Thymus (tissue), 11 donors: Measurements from ENCODE around the gene FGD6. TPM values are rescaled to one million over a fixed set of nuclear protein-coding genes. Genes with fewer than 3 reads are reported as not detected.

ENCODE experiments used
- DNase-seq, 9 donors: peaks; one replicate each; pipeline ENCODE4 v3.0.0-alpha.2; 2013; ENCODE audit warnings: low spot score in 9 of 9, low read depth in 6 of 9, missing footprints in 1 of 9
- H3K27ac ChIP-seq, 2 donors: one replicate each; pipeline ENCODE4 v1.5.1; 2013; ENCODE audit warnings: control low read depth in 1 of 2, low read depth in 1 of 2, low read length in 1 of 2, mild to moderate bottlenecking in 1 of 2, moderate library complexity in 1 of 2
- H3K27me3 ChIP-seq, 2 donors: one replicate each; pipeline ENCODE4 v1.5.1; 2013; ENCODE audit warnings: low read length in 1 of 2; ENCODE audit not compliant: control insufficient read depth in 2 of 2, insufficient read depth in 1 of 2
- H3K36me3 ChIP-seq, 2 donors: one replicate each; pipeline ENCODE4 v1.5.1; 2013; ENCODE audit warnings: low read length in 1 of 2, mild to moderate bottlenecking in 1 of 2, moderate library complexity in 1 of 2; ENCODE audit not compliant: control insufficient read depth in 2 of 2, insufficient read depth in 2 of 2
- H3K4me1 ChIP-seq, 2 donors: one replicate each; pipeline ENCODE4 v1.5.1; 2013; ENCODE audit warnings: low read length in 2 of 2; ENCODE audit not compliant: control insufficient read depth in 2 of 2, insufficient read depth in 2 of 2
- H3K4me3 ChIP-seq, 2 donors: one replicate each; pipeline ENCODE4 v1.5.1; 2013; ENCODE audit warnings: low read length in 2 of 2, control low read depth in 1 of 2, mild to moderate bottlenecking in 1 of 2
- H3K9me3 ChIP-seq, 2 donors: one replicate each; pipeline ENCODE4 v1.5.1; 2013; ENCODE audit warnings: low read length in 1 of 2, mild to moderate bottlenecking in 1 of 2; ENCODE audit not compliant: control insufficient read depth in 2 of 2, insufficient read depth in 1 of 2
- WGBS: extraction: QIAGEN DNeasy Blood & Tissue Kit; methylation state at CpG from one replicate; pipeline ENCODE4 v1.1.7; 2013; 5-methylcytosine and 5-hydroxymethylcytosine counted together
- polyA plus RNA-seq: library from polyadenylated mRNA; stranded (reverse); fragments of 200-250 nt; gene quantifications from one replicate; pipeline ENCODE4 v1.2.3, GENCODE V29; 2013
- total RNA-seq: library from RNA; stranded (reverse); fragments of 120-200 nt; gene quantifications from one replicate; pipeline ENCODE4 v1.2.4, GENCODE V29; 2013
- donor health status: healthy.

Gene FGD6
- total and polyA plus RNA-seq, 2 donors = 2.3 to 9.1 TPM

- no peaks in the 10 kb centered on the region for H3K9me3 ChIP-seq
- WGBS = 82% methylated on average over 2 of the region's 2 CpGs
- no peak overlapping the region for H3K4me3 ChIP-seq
- no peak overlapping the region for H3K27ac ChIP-seq
- no peaks in the 10 kb centered on the region for H3K36me3 ChIP-seq
- H3K27me3 ChIP-seq = no peaks in the 10 kb centered on the region
- H3K4me1 ChIP-seq = no peaks in the 10 kb centered on the region
- peak; percentile 26 to 83 (median 61) for DNase-seq
These were observed 100.1 kb downstream of the FGD6 start for GRCh38 chr12:95117178-95117599.

- Histone ChIP-seq H3K27ac (no peak overlapping the region), H3K27me3 (no peaks in the 10 kb centered on the region), H3K4me3 (no peak overlapping the region), H3K36me3 (no peaks in the 10 kb centered on the region), H3K9me3 (no peaks in the 10 kb centered on the region), H3K4me1 (no peaks in the 10 kb centered on the region)
- WGBS = 92% methylated on average over 3 of the region's 3 CpGs
- no peak for DNase-seq
These were observed 100.5 kb downstream of the FGD6 start for GRCh38 chr12:95116773-95117172.

DNA sequence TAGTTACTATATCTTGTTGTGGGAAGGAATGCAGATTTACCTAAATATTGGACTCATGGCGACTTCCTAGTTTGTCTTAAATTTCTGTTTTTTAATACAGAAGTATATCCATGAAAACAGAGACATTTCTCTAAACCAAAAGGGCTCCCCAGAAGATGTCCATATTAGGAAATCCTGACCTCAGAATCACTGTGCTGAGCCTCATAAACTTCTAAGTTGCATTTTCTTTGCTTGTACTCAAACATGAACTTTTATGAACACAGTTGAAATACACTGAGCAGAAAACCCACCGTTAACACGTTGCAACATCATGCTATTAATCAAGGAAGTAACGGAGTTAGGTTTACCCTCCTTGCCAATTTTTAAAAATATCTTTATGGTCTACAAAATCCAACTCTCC, 100.9 kb downstream of the FGD6 start:
- 92% methylated on average over 4 of the region's 4 CpGs for WGBS
- Histone ChIP-seq H3K36me3 (no peaks in the 10 kb centered on the region), H3K4me1 (no peaks in the 10 kb centered on the region), H3K4me3 (no peak overlapping the region), H3K27ac (no peak overlapping the region), H3K9me3 (no peaks in the 10 kb centered on the region), H3K27me3 (no peaks in the 10 kb centered on the region)
- DNase-seq = no peak

GRCh38 chr12:95115641-95116040, 101.6 kb downstream of the FGD6 start:
- no peaks in the 10 kb centered on the region for H3K4me1 ChIP-seq
- no peak overlapping the region for H3K27ac ChIP-seq

GRCh38 chr12:95114766-95115405, 102.4 kb downstream of the FGD6 start:
- Histone ChIP-seq H3K4me3 (no peak overlapping the region), H3K27ac (no peak overlapping the region), H3K27me3 (no peaks in the 10 kb centered on the region), H3K4me1 (no peaks in the 10 kb centered on the region), H3K36me3 (no peaks in the 10 kb centered on the region), H3K9me3 (no peaks in the 10 kb centered on the region)
- WGBS = 94% methylated on average over 3 of the region's 3 CpGs
- no peak for DNase-seq

More at GRCh38 chr12:95115641-95116040, 101.6 kb downstream of the FGD6 start:
- Histone ChIP-seq H3K4me3 (no peak overlapping the region), H3K27me3 (no peaks in the 10 kb centered on the region), H3K36me3 (no peaks in the 10 kb centered on the region), H3K9me3 (no peaks in the 10 kb centered on the region)
- 85% methylated on average over 7 of the region's 7 CpGs for WGBS
- no peak for DNase-seq

GRCh38 chr12:95107362-95107761, 109.9 kb downstream of the FGD6 start:
- H3K4me1 ChIP-seq = no peaks in the 10 kb centered on the region
- 95% methylated on average over 7 of the region's 7 CpGs for WGBS
- no peak overlapping the region for H3K4me3 ChIP-seq
- no peak for DNase-seq
- no peaks in the 10 kb centered on the region for H3K9me3 ChIP-seq
- peaks cover 0 to 3% of the 10 kb centered on the region in 2 donors for H3K36me3 ChIP-seq
- no peak overlapping the region for H3K27ac ChIP-seq
- H3K27me3 ChIP-seq = no peaks in the 10 kb centered on the region

GRCh38 chr12:95105540-95105939, 111.7 kb downstream of the FGD6 start:
- H3K9me3 ChIP-seq = no peaks in the 10 kb centered on the region
- no peak for DNase-seq
- H3K27me3 ChIP-seq = no peaks in the 10 kb centered on the region
- H3K4me3 ChIP-seq = no peak overlapping the region
- H3K4me1 ChIP-seq = no peaks in the 10 kb centered on the region
- H3K27ac ChIP-seq = no peak overlapping the region
- peaks cover 0 to 4% of the 10 kb centered on the region in 2 donors for H3K36me3 ChIP-seq
- 97% methylated on average over 8 of the region's 8 CpGs for WGBS

GRCh38 chr12:95104919-95105452, 112.3 kb downstream of the FGD6 start:
- no peak for DNase-seq
- H3K36me3 ChIP-seq = peaks cover 0 to 5% of the 10 kb centered on the region in 2 donors
- WGBS = 96% methylated on average over 2 of the region's 2 CpGs
- no peak overlapping the region for H3K4me3 ChIP-seq
- no peaks in the 10 kb centered on the region for H3K27me3 ChIP-seq
- H3K9me3 ChIP-seq = no peaks in the 10 kb centered on the region
- no peak overlapping the region for H3K27ac ChIP-seq
- H3K4me1 ChIP-seq = no peaks in the 10 kb centered on the region

DNA sequence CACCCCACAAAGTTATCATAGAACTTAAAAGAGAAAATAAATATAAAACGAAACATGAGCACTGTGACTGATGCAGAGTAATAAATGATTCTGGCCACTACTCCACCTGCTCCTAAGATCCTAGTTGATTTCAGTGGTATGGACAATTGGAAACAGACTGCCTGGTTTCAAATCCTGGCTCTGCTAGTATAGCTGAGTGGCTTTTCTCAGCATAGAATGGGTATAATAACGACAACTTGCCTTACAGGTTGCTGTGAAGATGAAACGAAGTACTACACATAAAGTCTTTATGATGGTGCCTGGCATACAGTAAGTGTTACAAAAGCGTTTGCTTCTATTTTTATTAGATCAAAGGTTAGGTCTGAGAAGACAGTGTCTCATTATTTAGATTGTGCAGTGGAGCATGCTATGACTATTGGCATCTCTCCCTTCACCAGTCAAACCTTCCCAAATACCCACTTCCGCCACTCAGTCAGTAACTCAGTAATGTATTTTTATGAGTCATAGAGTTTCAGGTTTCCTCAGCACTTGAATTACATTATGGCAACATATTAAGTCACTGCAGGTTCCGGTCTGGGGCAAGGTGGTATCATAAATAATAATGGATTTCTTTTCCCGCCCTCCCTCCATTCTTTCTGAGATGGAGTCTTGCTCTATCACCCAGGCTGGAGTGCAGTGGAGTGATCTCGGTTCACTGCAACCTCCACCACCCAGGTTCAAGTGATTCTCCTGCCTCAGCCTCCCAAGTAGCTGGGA, 114.2 kb downstream of the FGD6 start:
- Histone ChIP-seq H3K36me3 (peaks cover 0 to 5% of the 10 kb centered on the region in 2 donors), H3K9me3 (no peaks in the 10 kb centered on the region), H3K4me1 (no peaks in the 10 kb centered on the region), H3K27ac (no peak overlapping the region), H3K27me3 (no peaks in the 10 kb centered on the region), H3K4me3 (no peak overlapping the region)
- DNase-seq = peak in 1 of 9 donors; percentile 13
- WGBS = 93% methylated on average over 8 of the region's 8 CpGs
